GM19328 (cell line): ENCODE data around the gene OSBPL5.

Experiments
- ATAC-seq: cut with Tn5 transposase; IDR thresholded peaks from one replicate; pipeline ENCODE4 v1.9.1; 2021; ENCODE audit warnings: mild to moderate bottlenecking, moderate library complexity; ENCODE audit not compliant: unreplicated experiment

The OSBPL5 gene

DNA sequence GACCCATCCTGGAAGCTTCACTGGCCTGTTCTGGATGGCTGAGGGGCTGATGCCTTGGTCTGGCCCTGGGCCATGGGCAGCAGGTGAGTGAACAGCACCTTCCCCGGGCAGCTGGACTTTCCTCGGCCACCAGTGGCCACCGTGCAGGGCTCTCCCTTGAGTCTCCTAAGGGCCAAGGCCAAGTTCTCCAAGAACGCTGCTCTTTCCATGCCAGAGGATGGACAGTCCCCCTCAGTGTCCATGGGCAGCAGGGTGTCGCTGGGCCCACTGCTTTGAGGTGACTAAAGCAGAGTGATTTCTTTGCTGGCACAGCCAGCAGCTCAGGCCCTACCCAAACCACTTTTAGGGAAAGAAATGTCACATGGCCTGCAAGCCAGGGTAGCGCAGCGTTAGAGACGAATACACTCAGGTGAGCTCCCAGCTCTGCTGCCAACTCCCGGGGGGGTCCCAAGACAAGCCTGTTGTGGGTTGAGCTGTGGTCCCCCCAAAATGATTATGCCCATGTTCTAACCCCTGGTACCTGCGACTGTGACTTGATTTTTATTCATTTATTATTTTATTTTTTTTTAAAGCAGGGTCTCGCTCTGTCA, 104.6 kb downstream of the OSBPL5 start:
- ATAC-seq: no peak

DNA sequence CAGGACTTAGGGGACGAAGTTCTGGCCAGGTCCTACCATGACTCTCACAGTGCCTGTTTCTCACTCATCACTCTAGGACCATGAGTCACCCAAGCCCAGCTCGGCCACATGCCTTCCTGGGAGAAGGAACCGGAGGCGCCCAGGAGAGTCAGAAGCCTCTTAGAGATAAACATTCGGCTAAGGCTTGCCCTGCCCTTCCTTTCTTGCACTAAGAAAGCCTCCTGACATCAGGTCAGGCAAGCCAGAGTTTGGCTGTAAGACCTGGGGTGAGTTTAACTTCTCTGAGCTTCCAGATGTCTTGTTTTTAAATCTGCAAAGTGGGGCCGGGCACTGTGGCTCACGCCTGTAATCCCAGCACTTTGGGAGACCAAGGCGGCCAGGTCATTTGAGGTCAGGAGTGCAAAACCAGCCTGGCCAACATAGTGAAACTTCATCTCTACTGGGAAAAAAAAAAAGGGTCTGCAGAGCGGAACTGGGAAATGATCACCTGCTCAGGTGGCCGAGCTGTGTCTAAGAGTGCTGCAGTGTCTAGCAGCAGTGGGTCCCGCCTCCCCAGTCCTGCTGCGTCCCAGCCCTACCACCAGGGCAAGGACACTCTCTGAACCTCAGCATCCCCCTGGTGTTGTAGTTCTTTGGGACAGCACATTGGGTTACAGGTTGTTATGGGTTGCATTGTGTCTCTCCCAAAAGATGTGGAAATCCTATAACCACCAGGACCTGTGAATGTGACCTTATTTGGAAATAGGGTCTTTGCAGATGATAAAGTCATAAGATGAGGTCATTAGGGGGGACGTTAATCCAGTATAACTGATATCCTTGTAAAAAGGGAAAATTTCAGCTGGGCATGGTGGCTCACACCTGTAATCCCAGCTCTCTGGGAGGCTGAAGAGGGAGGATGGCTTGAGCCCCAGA, 106.1 kb downstream of the OSBPL5 start:
- ATAC-seq: no peak

DNA sequence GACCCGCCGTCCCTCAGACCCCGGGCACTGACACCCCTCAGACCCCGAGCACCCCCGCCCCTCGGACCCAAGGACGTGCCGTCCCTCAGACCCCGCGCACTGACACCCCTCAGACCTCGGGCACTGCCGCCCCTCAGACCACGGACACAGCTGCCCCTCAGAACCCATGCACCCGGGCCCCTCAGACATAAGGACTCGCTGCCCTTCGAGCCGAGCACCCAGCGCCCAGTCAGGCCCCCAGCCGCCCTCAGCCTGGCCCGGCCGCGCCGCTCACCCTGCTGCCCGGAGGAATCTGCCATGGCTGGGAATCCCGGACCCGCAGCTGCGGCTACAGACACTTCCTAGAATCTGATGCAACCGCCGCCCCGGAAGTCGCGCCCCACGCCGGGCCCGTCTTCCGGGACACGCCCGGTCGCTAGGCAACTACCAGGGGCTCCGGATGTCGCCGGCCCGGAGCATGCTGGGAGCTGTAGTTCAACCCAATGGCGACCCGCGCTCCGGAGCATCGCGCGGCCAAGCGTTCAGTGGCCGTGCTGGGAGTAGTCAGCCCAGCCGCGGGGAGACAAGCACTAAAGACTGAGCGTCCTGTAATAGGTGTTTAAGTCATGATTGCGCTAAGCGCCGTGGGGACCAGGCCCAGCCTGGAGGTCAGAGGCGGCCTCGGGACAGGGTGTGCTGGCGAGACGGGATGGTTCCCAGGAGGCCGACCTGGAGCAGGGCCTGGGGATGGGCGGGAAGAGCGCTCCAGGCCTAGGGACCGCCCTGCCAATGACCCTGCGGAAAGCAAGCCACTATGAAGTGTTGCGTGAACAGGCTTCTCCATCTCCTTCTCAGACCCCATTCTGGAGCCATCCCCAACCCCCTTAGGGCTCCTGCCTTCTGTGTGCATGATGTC, 107.8 kb downstream of the OSBPL5 start, which contains the start of gene CARS1:
Gene CARS1, minus strand, starts transcription at position 355 of the 895 bp plus-strand sequence. Its CDS starts 56 bp downstream, at position 299.
- ATAC-seq: peak; percentile 98

DNA sequence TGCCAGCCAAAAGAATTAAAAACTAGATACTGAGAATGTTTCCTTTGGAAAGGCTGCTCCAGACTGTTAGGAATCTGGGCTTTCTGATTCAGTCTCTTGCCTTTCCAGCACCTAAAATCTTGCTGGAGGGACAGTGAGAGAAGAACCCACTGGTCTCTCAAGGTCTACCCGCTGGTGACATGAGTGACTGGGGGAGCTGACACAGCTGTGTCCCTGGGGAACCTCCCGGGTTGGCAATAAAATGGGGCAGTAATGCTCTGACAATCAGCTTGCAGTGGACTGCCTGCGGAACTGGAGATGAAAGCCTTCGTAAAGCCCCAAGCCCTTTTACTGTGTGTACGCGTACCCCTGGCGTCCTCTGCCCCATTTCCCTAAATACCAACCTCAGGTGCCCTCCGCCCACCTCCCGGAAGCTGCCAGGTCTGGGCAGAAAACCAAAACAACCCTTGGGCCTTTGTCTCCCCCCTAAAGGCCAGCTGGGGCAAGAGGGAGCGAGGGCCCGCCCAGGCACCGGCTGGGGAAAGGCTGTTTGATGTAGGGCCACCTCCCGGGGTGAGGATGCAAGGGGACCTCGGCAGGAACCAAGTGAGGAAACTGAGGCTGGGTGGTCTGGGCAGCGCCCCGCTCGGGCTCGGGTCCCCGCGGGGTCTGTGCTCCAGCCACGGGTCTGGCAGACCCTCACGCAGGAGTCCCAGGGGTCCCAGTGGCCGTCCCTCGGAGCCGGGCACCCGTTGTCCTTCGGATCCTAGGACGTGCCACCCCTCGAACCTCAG, 108.6 kb downstream of the OSBPL5 start:
- no peak for ATAC-seq

DNA sequence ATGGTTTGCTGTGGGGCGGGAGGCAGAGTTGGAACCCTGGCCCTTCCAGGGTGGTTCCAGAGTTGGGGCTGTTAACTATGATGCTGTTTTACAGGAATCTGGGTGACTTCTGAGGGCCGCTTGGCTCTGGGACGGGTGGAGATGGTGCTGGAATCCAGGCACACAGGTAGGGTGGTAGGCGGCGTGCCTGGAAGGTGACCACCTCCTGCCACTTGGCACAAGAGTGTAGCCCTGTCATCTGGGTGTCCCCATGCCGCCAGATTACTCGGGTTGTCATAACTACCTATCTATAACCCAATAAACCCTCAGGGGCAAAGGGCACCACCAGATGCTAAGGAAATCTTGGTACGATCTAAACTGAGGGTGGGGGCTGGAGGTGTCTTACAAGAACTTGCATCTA, 109.2 kb downstream of the OSBPL5 start:
- ATAC-seq: no peak

DNA sequence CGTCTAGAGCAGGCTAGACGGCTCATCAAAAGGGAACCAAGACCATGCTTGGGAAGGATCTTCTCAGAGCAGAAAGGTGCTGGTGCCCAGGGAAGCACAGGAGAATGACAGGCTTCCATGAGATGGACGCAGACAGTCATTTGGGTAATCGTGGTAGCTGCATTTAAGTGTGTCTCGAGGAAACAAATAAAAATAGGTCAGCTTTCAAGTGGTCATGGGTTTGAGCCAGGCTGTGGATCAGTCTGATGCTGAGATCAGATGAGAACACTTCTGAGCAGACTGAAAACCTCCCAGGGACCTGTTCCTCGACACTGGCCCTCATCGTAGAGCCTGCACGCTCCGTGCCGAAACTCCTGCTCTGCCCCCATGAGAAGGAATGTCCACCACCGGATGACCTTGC, 112.5 kb downstream of the OSBPL5 start:
- ATAC-seq: no peak

DNA sequence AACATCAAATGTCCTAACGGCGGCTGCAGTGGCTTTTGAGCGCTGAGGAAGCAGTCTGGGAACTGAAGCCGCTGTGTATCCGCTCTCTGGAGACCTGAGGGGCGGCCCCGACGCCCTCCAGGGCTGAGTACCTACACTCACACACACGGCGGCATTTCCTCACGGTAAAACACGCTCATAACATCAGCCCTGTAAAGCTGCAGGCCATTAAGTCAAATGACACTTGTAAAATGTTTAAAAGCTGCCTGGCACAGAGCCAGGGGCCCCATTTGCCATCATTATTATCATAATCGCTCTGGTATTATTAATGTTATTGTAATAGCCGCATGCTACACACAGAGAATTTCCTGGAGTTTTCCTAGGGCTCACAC, 113.0 kb downstream of the OSBPL5 start:
- ATAC-seq: no peak

DNA sequence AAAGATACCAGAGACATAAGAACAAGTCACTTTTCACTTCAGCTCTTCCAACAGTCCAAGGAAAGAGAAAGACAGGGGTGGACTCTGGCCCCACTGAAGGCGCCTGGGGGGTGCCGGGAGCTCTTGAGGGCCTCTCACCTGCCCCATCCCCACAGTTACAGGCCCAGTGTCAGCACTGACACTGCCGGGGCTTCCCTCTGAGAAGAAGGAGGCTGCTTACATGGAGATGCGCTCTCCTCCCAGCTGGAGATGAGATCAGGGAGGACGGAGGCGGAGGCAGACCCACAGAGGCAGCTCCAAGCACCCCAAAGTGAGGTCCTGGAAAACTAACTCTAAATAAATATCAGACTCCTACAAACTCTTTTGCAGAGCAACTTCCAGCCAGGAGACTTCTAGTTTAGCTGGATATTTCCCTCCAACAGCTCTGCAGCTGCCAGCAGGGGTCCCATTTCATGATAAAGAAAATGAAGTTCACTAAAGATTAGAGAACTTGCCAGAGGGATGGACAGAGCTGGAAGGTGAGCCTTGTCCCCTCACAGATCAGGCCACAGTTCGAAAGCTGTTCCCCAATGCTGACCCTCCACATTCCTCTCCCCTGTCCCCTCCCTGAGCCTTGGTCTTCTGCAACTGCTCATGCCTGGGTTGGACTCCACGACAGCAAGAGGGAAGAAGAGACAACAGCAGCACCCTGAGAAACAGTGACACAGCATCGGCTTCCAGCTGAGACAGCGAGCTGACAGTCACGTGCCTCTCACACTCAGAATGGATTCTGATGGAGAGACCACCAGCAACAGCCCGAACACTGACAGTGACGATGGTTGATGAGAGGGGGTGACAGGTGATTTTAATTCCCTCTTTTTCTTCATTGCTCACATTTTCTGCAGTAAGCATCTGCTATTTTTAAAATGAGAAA, 113.7 kb downstream of the OSBPL5 start:
- ATAC-seq: no peak

DNA sequence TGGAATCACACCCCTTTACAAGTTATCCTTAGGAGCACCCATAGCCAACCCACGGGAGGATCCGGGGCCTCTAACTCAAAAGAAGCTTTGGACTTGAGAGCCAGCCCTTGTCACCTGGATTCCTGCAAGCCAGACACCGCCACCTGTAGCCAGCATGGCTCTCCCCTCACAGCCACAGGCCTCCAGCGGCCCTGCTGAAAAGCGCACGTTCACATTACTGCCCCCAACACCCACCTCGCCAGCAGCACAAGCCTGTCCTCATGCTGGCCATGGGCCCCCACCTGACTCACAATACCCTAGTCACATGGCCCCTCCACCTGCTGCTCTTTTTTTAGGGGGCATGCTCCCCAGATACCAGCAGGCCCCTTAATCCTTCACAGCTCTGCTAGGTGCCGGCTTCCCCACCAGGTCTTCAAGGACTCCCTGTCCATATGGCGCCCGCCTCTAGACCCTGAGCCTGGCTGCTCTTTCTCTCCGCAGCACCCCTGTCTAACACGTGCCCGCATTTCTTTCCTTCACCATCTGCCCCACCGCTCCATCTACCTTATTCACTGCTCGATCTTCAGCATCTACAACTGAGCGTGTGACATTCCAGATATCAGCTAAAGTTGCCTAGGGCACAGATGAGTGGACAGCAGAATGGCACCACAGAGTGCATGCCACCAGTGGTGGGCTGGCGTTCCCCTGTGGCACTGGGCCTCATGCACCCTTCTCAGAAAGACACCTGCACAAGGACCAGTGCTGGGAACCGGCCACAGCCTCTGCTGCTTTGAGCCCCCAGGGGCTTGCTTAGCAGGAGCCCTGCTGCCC, 114.5 kb downstream of the OSBPL5 start:
- no peak for ATAC-seq

DNA sequence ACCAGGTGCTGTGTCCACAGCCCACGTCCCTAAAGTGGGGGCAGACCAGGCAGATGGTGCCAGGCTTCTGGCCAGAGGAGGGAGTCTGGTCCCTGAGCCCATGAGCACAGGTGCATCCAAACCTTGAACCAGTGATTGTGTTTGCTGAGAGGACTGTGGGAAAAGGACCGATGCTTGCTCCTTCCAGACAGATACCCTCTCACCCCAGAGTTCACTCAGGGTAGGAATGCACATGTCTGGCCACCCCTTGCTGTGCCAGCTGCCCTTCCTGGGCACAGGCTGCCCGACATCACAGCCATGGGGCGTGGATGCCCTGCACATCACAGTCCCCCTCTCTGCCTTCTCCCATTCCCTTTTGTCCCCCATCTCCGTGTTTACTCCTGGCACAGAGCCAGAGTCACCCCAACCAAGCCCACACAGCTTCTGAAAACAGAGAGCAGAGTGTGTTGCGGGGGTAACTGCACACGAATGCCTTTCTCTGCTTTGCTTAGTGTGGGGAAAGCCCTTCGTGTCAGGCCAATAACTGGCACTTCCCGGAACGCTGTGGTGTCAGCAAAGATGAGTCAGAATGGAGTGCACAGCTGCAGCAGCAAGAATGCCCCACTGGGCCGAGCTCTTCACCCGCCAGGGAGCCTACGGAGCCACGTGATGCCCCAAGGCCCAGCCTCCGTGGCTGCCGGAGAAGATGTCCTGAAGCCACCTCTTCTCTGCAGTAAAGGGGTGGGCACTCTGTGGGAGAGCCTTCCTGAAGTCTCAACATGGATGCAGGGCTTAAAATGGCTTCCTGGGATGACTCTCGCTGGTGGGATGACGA, 115.5 kb downstream of the OSBPL5 start:
- ATAC-seq: peak; percentile 84

DNA sequence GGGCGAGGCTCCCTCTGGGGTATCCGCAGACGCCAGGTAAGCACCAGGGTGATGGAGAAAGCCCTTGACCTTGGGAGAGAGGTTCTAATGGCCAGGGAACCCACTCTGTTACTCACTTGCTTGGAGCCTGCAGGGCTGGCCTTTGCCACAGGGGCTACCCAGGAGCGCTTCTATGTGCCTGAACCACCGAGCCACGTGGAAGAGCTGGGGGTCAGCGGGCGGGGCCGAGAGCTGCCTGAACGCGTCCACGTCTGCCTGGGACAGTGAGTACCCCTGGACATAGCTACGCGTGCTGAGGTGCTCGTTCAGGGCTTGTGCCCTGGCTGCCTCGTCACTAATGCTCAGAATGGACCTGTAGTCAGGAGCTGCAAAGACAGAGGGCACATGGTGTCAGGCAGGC, 117.5 kb downstream of the OSBPL5 start:
- ATAC-seq: no peak

DNA sequence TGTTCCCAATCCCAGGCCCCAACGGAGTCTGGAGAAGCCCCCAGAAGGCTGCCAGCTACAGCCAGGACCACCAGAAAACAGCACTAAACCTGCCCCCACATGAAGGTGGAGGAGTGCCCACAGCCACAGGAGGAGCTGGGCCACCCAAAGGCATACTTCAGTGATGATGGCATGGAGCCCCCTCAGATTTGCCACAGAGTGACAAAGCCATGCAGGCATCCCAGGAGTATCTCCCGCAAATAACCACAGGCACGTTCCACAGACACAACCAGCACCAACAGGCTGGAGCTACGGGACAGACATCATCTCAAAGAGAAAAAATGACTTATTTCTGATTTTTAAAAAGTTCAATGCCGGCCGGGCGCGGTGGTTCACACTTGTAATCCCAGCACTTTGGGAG, 118.5 kb downstream of the OSBPL5 start:
- ATAC-seq: no peak

DNA sequence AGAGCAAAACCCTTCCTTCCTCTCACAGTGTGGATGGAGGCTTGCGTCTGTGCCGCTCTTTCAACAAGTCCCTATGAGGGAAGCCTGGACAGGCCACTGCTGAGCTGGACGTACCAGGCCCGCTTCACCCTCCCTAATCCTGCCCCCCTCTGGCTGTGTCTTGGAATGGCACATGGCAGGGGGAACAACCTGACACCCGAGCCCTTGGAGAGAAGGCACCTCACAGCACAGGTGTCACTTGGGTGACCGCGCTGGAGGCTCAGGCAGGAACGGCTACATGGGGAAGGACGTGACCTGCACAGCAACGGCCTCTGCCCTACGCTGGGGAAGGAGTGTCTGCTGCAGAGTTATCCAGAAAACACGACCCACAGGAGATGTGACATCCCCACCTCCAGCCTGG, 118.9 kb downstream of the OSBPL5 start:
- no peak for ATAC-seq

DNA sequence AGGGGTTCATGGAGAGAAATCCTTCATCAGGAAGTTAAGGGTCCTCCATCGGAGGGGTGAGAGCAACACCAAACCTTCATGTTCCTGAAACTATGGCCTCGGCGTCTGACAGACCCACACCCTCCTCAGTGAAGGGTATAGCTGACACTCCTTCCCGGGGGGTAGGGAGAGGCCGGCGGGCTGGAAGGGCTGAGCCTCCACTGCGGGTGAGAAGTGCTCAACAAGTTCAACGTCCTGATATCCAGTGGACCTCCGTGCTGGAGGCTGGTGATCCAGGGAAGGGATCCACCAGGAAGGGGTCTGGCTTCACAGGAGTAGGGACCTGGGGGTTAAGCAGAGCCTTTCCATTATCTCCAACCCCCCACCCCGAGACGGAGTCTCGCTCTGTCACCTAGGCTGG, 120.2 kb downstream of the OSBPL5 start:
- ATAC-seq: no peak

DNA sequence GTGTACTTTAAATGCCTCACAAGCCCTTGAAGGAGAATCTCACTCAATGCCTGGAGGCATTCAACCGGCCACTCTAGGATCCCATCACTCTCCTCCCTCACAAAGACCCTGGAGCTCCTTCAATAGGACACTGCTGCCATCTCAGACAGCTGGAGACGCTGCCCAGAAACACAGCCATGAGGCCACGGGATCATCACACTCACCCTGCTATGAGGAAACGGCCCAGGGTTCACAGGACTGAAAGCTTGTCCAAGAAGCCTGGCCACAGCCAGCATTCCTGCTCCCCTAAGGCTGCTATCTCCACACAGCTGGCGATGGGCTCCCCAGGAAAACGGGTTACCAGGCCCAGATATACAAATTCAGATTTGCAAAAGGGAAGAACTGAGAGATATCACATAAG, 121.1 kb downstream of the OSBPL5 start:
- ATAC-seq: no peak

DNA sequence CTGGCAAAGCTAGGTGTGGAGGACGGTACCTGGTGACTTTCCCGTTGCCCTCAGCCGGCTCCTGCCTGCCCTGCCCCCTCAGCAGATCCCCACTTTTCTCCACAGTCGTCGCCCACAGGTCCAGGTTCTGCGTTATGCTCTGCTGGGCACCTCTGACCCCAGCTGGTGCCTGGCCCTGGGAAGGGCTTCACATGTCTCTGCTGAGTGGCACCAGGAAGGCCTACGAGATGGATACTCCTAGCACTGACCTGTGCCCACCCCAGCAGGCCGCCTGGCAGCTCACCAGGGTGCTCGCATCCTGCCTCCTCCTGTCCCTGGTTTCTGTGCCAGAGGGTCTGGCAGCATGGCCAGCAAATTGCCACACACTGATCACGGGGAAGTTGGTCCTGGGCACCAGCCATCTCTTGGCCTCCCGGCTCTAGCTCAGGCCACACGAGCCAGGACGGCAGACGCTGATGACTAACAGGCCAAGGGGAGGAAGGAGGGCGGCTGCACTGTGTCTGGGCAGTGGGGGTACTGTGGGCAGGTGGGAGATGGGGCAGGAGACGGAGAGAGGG, 121.7 kb downstream of the OSBPL5 start:
- ATAC-seq: no peak

DNA sequence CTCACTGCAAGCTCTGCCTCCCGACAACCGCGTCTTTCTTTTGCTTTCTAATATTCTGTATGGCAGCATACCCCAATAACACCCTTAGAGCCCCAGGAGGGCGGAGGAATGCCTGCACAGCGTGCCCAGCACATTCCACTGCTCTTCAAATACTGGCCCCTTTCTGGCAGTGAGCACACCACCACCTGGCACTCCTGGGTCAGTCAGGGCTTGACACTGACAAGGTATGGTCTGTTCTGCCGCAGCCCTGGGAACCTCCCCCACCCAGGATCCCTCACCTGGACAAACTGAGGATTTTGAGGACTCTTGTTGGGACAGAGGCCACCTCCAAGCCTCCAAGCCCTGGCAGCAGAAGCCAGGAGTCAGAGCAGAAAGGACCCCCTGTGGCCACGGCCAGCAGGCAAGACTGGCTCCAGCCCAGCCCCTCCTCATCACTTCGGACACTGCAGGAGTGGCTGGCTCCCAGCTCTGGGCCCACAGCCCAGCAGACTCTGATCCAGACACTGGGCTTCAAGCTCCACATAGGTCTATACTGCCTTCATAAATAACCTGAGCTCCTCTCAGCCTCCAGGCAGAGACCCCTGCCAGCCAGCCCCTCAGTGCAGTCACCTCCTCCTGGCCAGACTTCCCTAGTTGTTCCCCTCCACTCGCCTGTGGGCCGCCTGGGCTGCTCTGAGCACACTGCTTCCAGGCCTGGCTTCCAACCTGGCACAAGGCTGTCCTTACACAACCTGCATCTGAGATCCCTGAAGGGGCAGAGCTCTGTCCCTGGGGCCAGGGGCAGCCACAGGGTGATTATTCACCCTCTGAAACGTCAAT, 122.4 kb downstream of the OSBPL5 start:
- ATAC-seq: no peak
